GM21423 (cell line): ENCODE measurements around the gene IFNA14.
"Not testable (repeated sequence)": the region's sequence is repeated elsewhere in the genome, so short reads cannot be mapped to it uniquely, and the experiment has no call there.

Source experiments
- ATAC-seq: cut with Tn5 transposase; IDR thresholded peaks from one replicate; pipeline ENCODE4 v1.9.1; 2021; ENCODE audit warnings: mild to moderate bottlenecking, moderate library complexity; ENCODE audit not compliant: unreplicated experiment

IFNA14 gene

GRCh38 chr9:21239911-21240310 is at the start of gene IFNA14:
TSS of gene IFNA14 (minus strand) at chr9:21240005. CDS start at chr9:21239935, 70 bp downstream.
- no peak for ATAC-seq

- ATAC-seq = no peak
These were observed 47.5 kb upstream of the IFNA14 start for GRCh38 chr9:21287280-21287679.

DNA sequence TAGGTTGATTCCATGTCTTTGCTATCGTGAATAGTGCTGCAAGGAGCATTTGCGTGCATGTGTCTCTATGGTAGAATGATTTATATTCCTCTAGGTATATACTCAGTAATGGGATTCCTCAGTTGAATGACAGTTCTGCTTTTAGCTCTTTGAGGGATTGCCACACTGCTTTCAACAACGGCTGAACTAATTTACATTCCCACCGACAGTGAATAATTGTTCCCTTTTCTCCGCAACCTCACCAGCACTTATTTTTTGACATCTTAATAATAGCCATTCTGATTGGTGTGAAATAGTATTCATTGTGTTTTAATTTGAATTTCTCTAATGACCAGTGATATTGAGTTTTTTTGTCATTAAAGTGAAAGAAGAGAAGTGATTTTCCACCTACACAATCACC is 46.9 kb upstream of the IFNA14 start:
- ATAC-seq = no peak

GRCh38 chr9:21286099-21286498 is 46.3 kb upstream of the IFNA14 start:
- ATAC-seq = no peak

DNA sequence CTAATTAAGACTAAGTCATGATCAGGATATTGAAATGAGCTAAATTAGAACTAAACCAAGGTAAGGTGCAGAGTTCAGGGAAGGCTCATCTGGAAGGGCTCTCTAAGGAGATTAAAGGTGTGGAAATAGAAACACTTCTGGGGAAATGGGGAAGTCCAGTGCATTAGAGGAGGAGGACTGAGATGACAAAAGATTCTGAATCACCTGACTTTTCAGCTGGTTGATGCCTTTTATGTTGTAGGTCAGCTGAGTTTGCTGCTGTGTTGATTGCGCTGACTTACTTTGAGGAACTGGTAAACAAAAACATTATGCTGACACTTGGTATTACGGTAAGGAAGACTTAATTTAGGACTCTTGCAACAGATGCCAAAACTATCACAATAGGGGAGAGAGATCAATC is 41.5 kb upstream of the IFNA14 start:
- no peak for ATAC-seq

GRCh38 chr9:21268347-21268657 is 28.5 kb upstream of the IFNA14 start:
- ATAC-seq = no peak

DNA sequence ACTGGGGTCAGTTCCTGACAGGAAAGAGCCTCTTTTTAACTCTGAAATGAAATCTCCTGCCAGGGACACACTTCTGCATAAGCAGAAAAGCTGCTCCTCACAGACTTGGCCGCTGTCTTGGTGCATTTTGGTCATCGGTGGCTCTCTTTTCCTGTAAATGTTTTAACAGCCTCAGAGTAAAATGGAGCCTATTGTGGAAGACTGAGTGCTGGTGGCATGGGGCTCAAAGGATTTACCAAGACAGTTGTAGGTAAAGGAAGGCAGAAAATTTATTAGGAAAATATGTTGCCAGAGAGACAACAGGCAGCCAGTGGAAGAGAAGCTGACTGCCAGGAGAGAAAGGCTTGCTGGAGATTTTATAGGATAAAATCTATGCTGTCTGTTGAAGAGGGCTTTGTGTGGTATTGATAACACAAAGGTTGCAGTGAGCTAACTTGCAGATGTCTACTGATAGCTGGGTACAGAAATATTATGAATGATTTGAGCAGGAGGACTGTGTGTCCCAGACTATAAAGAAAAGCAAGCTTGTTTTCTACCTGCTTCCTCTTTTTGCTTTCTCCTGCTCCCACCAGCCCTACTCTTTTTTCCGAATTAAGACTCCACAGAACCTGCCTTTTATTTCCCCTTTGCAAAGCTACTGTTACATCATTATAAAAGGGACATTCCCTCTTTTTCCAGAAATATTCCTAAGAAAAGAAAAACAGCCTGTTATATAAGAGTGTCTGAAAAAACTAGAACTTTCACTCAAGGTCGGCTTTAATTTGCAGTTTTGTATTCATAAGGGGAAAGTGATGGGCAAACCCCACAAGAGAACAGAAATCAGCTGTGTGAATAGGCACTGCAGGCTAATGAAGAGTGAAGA is 27.9 kb upstream of the IFNA14 start:
- peak; percentile 46 for ATAC-seq

DNA sequence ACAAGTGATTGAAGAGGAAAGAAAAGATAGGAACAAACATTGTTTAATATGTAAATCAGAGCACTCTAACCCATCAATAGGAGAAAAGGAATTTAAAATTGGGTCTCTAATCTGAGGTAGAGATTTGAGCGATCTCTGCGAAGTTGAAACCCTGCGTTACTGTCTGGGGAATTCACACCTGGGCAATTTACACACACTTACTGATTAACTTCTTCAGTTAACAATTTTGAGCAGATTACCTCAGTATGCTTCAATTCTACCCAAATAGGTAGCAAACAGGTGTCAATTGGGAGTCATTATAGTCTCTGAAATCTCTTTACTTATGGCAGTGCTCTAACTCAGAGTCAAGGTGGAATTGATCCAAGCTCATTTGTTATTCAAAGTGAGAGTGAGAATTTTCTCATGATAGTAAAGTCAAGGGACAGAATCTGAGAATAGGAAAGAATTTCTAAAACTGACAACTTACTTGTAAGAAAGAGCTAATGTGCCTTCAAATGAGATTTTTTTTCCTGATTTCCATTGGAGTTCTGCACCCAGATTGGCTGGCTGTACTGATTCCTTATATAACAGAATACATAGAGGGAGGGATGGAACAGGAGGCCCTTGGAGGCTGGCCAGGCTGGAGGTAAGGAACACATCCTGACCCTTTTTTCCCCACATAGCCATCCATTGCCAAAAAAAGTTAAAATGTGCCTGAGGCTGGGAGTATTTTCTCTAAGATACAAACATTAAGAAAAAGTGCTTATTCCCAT is 27.1 kb upstream of the IFNA14 start:
- ATAC-seq = peak; percentile 45

GRCh38 chr9:21265421-21266189 is 25.8 kb upstream of the IFNA14 start:
- peak; percentile 44 for ATAC-seq

GRCh38 chr9:21255538-21256212 is 15.9 kb upstream of the IFNA14 start:
- ATAC-seq = peak; percentile 42

DNA sequence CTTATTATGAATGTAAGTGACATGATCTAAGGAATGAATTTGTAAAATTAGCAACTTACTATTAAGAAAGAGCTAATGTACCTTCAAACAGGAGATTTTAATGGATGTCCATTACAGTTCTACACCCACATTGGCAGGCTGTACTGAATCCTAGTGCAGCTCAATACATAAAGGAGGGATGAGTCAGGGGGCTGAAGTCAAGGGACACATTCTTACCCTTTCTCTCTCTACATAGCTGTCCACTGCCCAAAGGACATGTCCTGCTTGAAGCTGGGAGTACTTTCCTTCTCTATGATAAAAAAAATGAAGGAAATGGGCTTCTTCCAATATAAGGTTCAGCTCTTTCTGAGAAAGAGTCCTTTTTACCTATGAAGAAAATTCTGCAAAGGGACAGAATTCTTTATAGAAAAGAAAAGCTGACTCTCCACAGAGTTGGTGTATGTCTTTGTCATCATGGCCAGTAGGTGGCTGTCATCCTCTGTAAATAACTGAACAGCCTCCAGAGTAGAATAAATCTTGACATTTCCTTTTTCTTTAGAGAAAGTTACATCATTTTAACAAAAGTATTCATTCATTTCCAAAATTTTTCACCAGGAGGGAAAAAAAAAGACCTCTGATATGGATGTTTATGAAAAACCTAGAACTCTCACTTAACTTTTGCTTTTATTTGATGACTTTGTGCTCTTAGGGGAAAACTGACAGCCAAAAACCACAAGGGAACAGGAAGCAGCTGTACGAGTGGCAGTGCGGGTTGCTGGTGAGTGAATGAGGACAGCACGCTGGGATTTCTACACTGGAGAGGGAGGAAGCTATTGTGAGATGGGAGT is 13.1 kb upstream of the IFNA14 start:
- peak; percentile 63 for ATAC-seq

DNA sequence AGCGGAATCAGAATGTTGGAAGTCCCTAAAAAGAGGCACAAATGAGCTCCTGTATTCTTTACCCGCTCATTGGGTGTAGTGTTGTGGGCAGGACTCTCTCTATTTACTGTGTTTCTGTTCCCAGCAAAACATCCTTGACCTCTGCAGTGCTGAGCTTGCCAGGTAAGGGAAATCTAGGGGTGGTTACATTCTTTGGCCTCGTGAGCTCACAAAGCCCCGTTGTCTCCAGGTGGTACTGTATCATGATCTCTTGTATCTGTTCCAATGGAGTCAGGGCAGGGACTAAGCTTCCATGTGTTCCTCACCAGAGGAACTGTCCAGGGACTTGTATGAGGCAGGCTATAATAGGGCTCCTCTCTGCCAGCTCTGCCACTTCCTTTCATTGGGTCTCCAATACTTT is 11.8 kb upstream of the IFNA14 start:
- no peak for ATAC-seq

- no peak for ATAC-seq
These were observed 11.4 kb upstream of the IFNA14 start for GRCh38 chr9:21251190-21251589.

DNA sequence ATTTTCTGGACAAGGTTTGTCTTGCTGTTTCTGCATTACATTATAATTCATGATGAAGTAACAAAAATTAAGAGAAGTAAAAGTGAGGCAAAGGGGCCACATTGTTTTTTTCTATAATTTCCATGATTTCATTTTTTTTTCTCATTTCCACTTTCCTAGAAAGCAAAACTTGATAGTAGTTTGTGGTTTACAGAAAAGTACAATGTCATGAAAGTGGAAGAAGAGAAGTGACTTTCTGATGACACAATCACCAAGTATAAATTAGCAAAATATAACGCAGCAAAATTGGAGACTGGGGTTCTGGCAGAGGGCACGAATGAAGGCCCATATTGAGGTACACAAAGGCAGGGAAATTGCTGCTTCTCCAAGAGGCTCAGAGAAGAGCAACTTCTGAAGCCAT is 5.0 kb upstream of the IFNA14 start:
- ATAC-seq = no peak

DNA sequence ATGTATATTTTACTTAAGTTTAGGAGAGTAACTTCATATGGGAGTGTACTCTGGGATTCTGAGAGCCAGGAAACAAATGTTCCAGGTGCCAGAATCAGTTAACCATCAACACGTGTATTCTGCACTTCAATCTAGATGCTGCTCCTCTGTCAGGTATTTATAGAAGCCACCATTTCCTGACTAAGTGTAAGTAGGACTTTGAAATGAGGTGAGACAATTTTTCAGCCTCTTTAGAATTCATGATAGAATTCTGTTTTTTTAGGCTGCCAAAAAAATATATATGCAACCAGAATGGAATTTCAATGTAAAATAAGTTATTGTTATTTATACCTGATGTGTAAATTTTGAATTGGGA is 3.5 kb downstream of the IFNA14 start:
- not testable (repeated sequence) for ATAC-seq

DNA sequence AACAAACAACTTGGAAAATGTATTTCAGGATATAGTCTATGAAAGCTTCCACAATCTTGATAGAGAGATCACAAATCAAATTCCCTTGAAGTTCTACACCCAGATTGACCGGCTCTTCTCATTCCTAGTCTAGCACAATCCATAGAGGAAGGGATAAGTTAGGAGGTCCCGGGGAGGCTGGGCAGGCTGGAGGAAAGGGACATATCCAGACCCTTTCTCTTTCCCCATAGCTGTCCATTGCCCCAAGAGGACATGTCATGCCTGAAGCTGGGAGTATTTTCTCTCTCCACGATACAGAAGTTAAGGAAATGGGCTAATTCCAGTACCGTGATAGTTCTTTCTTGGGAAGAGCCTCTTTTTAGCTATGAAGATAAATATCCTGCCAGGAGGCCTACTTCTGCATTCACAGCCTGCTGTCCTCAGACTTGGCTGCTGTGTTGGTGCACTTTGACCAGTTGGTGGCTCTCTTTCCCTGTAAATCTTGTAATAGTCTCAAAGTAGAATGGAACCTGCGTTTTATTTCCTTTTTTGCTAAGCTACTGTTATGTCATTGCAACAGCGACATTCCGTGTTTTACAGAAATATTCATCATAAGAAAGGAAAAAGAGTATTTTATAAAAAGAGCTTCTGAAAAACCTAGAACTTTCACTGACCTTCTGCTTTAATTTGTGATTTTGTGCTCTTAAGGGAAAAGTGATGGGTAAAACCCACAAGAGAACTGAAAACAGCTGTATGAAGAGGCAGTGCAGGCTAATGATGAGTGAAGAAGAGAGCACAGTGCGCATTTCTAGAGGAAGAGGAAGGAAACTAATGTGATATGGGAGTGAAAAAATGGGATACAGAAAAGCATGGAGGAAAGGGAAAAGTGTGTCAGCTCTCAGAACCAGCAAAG is 4.1 kb downstream of the IFNA14 start:
- ATAC-seq = peak; percentile 87

GRCh38 chr9:21234153-21234687 is 5.6 kb downstream of the IFNA14 start:
- no peak for ATAC-seq

DNA sequence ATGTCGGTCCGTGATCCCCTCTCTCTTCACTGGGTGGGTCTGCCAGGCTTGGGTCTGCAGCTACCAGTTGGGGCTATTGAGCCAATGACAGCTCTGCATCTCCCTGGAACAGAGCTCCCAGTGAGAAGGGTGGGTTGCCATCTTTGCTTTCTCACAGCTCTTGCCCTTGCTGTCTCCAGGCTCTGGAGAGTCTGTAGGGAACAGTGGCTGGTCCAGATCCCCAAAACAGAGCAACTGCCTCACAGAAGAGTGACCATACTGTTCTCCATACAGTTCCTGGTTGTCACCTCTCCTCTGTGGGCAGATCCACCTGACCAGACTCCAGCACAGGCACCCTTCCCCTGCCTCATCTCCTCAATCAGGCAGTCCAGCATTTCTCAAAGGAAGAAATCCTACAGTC is 6.5 kb downstream of the IFNA14 start:
- ATAC-seq = no peak

- no peak for ATAC-seq
These were observed 11.7 kb downstream of the IFNA14 start, which contains the start of gene IFNA17 for GRCh38 chr9:21228122-21228521. TSS of gene IFNA17 (minus strand) at chr9:21228222. CDS start at chr9:21228173, 49 bp downstream.
